MCF 10A (cell line): ENCODE data around the gene FAM118B. TPM values are rescaled to one million over a fixed set of nuclear protein-coding genes. Genes with fewer than 3 reads are reported as not detected.

Source experiments
- BruUV-seq: library from RNA; stranded (reverse); fragments of 400-500 nt; replicated peaks from 2 replicates; lab custom pipeline; 2021; lab: Mats Ljungman, UMichigan
- CTCF ChIA-PET: fragments of 300-600 bp; sonication (Branson Sonifier 250); formaldehyde crosslinking; extraction: SDS; loops from one replicate; lab custom pipeline; 2021; ENCODE audit warnings: antibody characterized with exemption, inconsistent platforms; lab: Yijun Ruan, JAX
- POLR2A ChIA-PET: fragments of 300-600, 350-650 bp; sonication (Branson Sonifier 250); formaldehyde crosslinking; extraction: SDS; loops from one replicate; lab custom pipeline; 2020; ENCODE audit warnings: antibody characterized with exemption, inconsistent platforms; lab: Yijun Ruan, JAX
- DNase-seq: peaks from one replicate; pipeline ENCODE4 v3.0.0-alpha.2; 2018; ENCODE audit not compliant: unreplicated experiment
- H3K27ac Mint-ChIP-seq: one replicate; pipeline ENCODE4 v1.8.0; 2022; ENCODE audit warnings: mild to moderate bottlenecking, low read depth, mixed read lengths; ENCODE audit not compliant: unreplicated experiment
- H3K27me3 Mint-ChIP-seq: one replicate; pipeline ENCODE4 v1.8.0; 2022; ENCODE audit warnings: mixed read lengths; ENCODE audit not compliant: insufficient read depth, unreplicated experiment
- H3K36me3 Mint-ChIP-seq: one replicate; pipeline ENCODE4 v1.8.0; 2022; ENCODE audit warnings: mild to moderate bottlenecking, moderate library complexity, mixed read lengths; ENCODE audit not compliant: insufficient read depth, unreplicated experiment
- H3K4me1 Mint-ChIP-seq: one replicate; pipeline ENCODE4 v1.8.0; 2022; ENCODE audit warnings: mixed read lengths; ENCODE audit not compliant: insufficient read depth, unreplicated experiment
- H3K4me3 Mint-ChIP-seq: one replicate; pipeline ENCODE4 v1.8.0; 2022; ENCODE audit warnings: mild to moderate bottlenecking, moderate library complexity, mixed read lengths; ENCODE audit not compliant: unreplicated experiment
- H3K9me3 Mint-ChIP-seq: one replicate; pipeline ENCODE4 v1.8.0; 2022; ENCODE audit warnings: mixed read lengths; ENCODE audit not compliant: unreplicated experiment
- CTCF ChIP-seq: fragments of 200-600 bp; IDR thresholded peaks from one replicate; pipeline ENCODE4 v1.8.0; 2022; ENCODE audit warnings: antibody characterized with exemption, mild to moderate bottlenecking; ENCODE audit not compliant: unreplicated experiment
- intact Hi-C: fragments of 100-400 bp; cut with micrococcal nuclease; formaldehyde crosslinking; loops from 2 replicates; pipeline ENCODE4 v1.14.1; 2022
- total RNA-seq: library from RNA; stranded (reverse); gene quantifications from 2 replicates; pipeline ENCODE4 v1.2.3, GENCODE V29; 2022

Gene FAM118B
- total RNA-seq, 1 experiment from 2014 or later = 8.3 TPM

- TSS peak; percentile 15 for BruUV-seq
- Mint-ChIP-seq H3K36me3 (peaks cover 50% of the 10 kb centered on the region), H3K27ac (peak overlapping the region; percentile 35), H3K9me3 (no peaks in the 10 kb centered on the region), H3K27me3 (no peaks in the 10 kb centered on the region), H3K4me3 (no peak overlapping the region), H3K4me1 (peaks cover 6% of the 10 kb centered on the region)
- DNase-seq = no peak
- no peak for TF ChIP-seq CTCF
- ChIA-PET CTCF (interaction anchor here (0.7 to 1.3 kb wide), 3 partner anchors 17 to 187 kb away, joined by 3 to 5 read pairs (median 4); no protein-coding TSS in a partner anchor), POLR2A (no interaction called here)
- intact Hi-C loops = no loop called here
Observed at GRCh38 chr11:126293726-126294125, 82.1 kb downstream of the FAM118B start.

- no peaks in the 10 kb centered on the region for H3K27me3 Mint-ChIP-seq
- H3K36me3 Mint-ChIP-seq = peaks cover 32% of the 10 kb centered on the region
- no peak for DNase-seq
- ChIA-PET CTCF (no interaction called here), POLR2A (no interaction called here)
- H3K4me3 Mint-ChIP-seq = no peak overlapping the region
- no peaks in the 10 kb centered on the region for H3K9me3 Mint-ChIP-seq
- peaks cover 6% of the 10 kb centered on the region for H3K4me1 Mint-ChIP-seq
- no peak for TF ChIP-seq CTCF
- no TSS peak for BruUV-seq
- H3K27ac Mint-ChIP-seq = no peak overlapping the region
- intact Hi-C loops = no loop called here
Observed at GRCh38 chr11:126297004-126297403, 85.4 kb downstream of the FAM118B start.

- ChIA-PET POLR2A (interaction anchor here (0.6 to 2.3 kb wide), 12 partner anchors 9 to 177 kb away, joined by 3 to 14 read pairs (median 4); partner anchors contain the start of genes FOXRED1 and SRPRA), CTCF (interaction anchor here (0.7 to 3.4 kb wide), 3 partner anchors 128 to 381 kb away, joined by 3 to 29 read pairs (median 3); no protein-coding TSS in a partner anchor)
- no peak for TF ChIP-seq CTCF
- Mint-ChIP-seq H3K36me3 (peaks cover 48% of the 10 kb centered on the region), H3K9me3 (no peaks in the 10 kb centered on the region), H3K27me3 (no peaks in the 10 kb centered on the region), H3K27ac (peak within 1 kb of the TSS; percentile 79), H3K4me1 (peaks cover 6% of the 10 kb centered on the region), H3K4me3 (peak within 1 kb of the TSS; percentile 89)
- BruUV-seq = no TSS peak
- peak; percentile 88 for DNase-seq
- intact Hi-C loops = loop anchor here (1.0 kb wide), 1 partner anchor 36 kb away; the partner anchor contains the start of gene SRPRA
Observed at GRCh38 chr11:126303623-126304456, 92.3 kb downstream of the FAM118B start, which contains the start of gene DCPS. TSS of gene DCPS (plus strand) at chr11:126304060. CDS start at chr11:126304081, 21 bp downstream.
